HG03378 (cell line): Measurements from ENCODE around the gene PLXNA3.

Experiments
- ATAC-seq: cut with Tn5 transposase; IDR thresholded peaks from one replicate; pipeline ENCODE4 v1.9.1; 2021; ENCODE audit warnings: mild to moderate bottlenecking, moderate library complexity; ENCODE audit not compliant: unreplicated experiment

Gene PLXNA3

DNA sequence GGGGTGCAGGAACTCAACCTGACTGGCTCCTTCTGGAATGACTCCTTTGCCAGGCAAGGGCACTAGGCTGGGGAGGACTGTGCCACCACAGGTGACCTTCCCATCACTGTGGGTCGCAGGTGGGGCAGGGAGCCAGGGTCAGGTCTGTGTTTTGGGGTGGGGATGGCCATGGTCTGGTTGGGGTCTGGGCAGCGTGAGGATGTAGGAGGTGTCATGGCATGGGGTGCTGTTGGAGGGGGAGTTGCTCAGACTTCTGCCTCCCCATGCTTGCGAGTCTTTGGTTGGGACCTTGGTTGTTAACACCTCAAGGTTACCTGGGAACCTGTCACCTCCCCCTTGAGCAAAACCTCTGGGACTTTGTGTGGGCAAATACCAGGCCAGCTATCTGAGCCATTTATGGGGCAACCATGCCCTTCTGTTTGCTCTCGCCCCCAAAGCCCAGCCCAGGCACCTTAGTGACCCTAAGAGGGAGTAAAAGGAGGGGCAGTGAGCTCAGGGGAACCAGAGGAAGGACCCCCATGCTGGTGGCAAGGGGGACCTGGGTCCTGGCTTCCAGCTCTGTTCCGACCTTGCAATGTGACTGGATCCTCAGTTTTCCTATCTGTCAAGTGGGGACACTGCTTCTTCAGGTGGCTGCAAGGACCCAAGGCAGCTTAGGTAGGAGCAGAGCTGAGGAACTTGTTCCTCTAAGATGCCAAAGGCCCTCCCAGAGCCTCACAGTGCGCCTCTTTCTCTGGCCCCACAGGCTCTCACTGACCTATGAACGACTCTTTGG is 23.5 kb upstream of the PLXNA3 start:
- ATAC-seq: no peak

DNA sequence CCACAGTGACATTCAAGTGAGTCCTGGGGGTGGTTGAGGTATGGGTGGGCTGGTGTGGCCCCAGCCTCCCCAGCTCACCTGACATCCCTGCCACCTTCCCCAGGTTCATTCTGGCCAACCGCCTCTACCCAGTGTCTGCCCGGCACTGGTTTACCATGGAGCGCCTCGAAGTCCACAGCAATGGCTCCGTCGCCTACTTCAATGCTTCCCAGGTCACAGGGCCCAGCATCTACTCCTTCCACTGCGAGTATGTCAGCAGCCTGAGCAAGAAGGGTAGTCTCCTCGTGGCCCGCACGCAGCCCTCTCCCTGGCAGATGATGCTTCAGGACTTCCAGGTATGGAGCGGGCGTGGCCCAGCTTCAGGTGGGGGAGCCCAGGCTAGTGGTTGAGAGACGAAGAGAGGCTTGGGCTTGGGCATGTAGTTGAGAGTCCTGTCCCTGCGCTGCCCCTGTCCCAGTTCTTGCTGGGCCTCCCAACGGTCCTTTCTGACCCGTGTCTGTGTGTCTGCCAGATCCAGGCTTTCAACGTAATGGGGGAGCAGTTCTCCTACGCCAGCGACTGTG is 22.8 kb upstream of the PLXNA3 start:
- ATAC-seq: no peak

DNA sequence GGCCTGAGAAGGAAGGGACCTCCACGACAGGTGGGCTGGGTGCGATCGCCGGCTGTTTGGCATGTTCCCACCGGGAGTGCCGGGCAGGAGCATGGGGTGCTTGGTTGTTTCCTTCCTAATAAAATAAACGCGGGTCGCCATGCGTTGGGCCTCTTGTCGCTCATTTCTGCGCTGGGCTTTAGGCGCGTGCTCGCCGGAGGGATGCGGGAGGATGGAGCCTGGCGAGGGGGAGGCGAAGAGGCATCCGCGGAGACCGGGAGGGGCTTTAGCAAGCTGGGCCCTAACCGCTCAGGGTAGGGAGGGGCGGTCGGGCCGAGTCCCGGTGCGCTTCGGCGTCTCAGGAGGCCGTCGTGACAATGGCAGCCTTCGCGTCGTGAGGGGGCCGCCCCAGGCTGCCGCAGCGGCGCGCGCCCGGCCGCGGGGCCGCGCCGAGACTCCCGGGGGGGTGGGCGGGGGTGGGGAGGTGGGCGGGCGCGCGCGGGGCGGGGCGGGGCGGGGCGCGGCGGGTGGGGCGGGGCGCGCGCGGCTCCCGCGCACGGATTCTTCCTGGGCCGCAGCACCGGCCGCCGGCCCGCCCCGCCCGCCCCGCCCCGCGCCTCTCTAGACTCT is 21.6 kb upstream of the PLXNA3 start:
- ATAC-seq: no peak

DNA sequence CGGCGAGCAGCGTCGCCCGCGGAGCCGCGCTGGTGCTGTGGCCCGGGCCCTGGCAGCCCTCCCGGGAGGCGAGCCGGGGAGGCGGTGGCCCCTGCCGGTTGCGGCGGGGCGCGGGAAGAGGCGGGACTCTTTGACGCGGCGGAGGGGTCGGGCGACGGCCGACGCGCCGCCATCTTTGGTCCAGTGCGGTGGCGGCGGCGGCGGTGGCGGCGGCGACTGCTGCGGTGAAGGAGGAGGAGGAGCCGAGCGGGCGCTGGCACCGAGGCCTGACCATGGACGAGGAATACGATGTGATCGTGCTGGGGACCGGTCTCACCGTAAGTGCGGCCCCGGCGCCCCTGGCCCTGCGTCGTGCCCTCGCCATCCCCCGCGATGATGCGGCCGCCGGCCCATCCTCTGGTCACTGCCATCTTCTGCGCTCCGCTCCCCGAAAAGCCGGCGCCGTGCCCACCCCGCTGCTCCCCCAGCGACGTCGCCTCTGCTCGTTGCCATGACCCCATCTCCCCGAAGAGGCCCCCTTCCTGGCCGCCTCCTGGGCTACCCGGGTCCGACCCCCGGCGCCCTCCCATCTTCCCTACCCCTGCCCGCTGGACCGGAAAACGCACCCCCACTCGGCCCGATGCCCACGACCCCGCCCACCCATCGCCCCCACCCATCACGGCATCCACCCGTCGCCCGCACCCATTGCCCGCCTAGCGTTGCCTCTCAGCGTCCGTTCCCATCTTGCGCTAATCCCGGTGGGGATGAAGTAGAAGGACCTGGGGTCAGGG is 20.9 kb upstream of the PLXNA3 start, which contains the start of gene GDI1:
GDI1 (plus strand) TSS at position 172 of the 770 bp plus-strand sequence; CDS start at position 273, 101 bp downstream.
- ATAC-seq: no peak

DNA sequence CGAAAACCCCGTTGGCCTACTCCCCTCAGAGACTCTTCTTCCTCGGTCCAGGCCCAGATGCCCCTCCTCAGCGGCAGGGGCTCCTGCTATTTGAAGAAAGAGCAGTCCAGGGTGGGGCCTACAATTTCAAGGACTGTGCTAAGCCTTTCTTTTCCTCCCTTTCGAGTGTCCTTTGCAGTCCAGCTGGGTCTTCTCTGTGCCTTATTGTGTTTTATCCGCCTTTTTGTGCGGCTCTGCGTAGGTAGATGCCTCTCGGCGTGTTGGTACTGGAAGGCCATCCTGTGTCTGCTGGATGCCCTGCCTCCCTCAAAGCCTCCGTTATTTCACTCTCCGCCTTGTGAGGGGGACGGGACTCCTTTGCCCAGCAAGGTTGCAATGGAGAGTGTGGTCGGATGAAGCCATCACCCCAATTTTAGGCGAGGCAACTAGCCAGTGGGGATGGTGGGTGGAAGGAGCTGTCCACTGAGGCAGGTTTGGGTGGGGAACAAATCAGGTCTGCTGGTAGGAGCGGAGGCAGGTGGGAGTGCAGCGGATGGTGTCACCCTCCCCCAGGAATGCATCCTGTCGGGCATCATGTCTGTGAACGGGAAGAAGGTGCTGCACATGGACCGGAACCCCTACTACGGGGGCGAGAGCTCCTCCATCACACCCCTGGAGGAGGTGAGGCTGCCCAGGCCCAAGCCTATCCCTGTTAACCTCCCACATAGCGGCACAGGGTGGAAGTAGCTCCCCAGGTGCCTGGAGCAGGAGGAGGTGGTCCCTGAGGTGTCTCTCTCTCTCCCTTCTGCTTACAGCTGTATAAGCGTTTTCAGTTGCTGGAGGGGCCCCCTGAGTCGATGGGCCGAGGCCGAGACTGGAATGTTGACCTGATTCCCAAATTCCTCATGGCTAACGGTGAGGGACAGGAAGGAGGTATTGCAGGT is 19.8 kb upstream of the PLXNA3 start:
- ATAC-seq: no peak

DNA sequence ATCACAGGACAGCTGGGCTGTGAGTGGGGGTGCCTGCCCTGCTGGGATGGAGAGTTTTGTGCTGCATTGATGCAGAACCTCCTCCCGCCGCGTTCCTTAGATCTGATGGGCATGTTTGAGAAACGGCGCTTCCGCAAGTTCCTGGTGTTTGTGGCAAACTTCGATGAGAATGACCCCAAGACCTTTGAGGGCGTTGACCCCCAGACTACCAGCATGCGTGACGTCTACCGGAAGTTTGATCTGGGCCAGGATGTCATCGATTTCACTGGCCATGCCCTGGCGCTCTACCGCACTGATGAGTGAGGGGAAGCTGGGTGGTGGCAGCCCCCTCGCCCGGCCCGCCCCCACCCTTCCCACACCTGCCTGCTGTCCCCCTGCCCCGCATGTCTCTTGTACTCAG is 18.2 kb upstream of the PLXNA3 start:
- ATAC-seq: no peak

DNA sequence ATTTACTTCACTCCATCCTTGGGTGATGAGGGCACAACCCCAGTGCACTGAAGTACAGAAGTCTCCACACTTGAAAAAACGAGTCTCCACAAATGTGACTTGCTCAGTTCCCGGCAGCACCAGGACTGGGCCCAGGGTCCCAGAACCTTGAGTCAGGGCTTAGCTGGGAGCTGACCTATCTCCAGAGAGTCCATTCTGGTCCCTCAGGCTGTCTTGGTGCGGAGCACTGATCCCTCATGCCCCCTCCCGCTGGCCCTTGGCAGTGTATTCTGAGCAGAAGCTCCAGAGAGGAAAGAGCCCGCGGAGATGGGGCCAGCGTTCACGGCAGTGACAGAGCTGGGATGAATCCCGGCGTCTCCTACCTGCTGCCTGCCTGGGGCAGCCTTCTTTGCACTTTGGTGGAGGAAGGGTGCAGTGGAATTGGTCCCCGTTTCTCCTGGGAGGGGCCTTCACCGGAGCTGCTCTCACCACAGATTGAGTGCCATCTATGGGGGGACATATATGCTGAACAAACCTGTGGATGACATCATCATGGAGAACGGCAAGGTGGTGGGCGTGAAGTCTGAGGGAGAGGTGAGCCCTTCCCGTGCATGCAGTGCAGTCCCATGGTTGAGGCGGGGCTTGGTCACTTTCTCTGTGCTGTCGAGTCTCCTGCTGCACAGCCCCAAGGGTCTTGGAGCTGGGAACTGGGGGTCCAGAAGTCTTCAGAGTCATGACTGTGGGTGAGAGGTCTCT is 17.3 kb upstream of the PLXNA3 start:
- no peak for ATAC-seq

DNA sequence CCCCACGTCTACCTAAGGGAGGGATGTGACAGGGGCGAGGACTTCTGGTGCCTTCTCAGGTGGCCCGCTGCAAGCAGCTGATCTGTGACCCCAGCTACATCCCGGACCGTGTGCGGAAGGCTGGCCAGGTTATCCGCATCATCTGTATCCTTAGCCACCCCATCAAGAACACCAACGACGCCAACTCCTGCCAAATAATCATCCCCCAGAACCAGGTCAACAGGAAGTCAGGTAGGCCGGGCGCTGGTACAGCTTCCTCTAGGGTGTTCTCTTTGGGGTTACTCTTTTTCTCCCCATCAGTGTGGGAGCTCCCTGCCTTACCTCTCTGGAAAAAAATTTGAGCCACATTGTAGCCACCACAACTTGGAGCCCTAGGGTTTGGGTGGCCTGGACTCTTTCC is 16.5 kb upstream of the PLXNA3 start:
- ATAC-seq: no peak

DNA sequence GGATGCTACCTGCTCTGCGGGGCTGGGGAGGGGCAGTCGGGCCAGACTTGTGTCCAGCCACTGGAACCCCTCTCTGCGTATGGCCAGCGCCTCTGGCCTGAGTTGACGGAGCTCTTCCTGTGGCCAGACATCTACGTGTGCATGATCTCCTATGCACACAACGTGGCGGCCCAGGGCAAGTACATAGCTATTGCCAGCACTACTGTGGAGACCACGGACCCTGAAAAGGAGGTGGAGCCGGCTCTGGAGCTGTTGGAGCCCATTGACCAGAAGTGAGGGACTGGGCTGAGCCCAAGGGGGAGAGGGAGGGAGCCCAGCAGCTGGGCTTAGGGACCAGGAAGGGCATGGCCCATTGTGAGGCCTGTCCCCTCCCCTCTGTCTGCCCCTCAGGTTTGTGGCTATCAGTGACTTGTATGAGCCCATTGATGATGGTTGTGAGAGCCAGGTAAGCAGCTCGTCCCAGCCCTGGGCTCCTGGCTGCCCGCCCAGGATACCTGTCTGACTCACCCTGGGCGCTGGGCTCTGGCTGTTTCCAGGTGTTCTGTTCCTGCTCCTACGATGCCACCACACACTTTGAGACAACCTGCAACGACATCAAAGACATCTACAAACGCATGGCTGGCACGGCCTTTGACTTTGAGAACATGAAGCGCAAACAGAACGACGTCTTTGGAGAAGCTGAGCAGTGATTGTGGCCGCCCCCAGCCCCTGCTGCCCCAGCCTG is 15.9 kb upstream of the PLXNA3 start:
- ATAC-seq: no peak

DNA sequence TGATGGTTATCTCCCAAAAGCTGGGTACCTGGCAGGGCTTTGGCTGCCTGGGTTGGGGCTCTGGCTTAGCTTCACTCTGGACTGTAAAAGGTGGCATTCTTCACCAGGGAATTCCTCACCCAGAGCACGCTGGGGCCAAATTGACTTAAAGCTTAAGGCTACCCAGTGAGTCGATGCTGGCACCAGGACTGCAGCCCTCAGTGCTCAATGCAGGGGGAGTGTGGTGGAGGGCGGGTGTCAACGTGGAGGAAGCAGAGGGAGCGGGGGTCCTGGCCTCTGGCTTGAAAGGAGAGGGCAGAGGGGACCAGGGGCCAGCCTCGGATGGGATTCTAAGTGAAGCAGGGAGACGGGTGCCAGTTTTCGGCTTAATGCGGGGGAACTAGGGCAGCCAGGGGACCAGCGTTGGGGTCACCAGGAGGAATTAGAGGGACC is 14.6 kb upstream of the PLXNA3 start:
- ATAC-seq: no peak

DNA sequence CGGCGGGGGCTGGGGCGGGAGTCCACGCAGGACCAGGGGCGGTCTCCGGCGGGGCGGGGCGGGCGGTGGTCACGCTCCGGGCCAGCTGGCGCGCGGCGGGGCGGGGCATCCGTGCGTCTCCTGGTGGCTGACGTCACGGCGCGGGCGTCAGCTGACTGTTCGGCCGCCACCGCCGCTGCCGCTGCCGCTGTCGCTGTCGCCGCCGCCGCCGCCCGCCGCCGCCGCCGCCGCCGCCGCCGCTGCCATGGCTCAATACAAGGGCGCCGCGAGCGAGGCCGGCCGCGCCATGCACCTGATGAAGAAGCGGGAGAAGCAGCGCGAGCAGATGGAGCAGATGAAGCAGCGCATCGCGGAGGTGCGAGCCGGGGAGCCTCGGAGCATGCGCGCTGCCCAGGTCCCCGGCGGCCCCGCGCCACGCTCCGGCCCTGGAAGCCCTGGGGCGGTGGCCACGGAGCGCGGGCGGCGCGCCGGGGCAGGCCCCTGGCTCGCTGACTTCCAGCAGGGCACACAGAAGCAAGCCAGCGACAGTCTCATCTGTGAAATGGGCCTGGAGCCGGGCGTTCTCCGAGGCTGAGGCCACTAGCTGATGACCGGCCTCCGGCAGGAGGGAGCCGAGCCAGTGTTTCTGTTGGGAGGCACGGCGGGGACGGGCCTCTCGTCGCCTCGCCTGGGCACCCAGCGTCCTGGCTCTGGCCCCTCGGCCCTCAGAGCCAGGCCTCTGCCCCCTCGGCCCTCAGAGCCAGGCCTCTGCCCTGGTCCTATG is 13.9 kb upstream of the PLXNA3 start, which contains the start of gene FAM50A:
FAM50A (plus strand) TSS at position 150 of the 763 bp plus-strand sequence; CDS start at position 245, 95 bp downstream.
- peak; percentile 45 for ATAC-seq

DNA sequence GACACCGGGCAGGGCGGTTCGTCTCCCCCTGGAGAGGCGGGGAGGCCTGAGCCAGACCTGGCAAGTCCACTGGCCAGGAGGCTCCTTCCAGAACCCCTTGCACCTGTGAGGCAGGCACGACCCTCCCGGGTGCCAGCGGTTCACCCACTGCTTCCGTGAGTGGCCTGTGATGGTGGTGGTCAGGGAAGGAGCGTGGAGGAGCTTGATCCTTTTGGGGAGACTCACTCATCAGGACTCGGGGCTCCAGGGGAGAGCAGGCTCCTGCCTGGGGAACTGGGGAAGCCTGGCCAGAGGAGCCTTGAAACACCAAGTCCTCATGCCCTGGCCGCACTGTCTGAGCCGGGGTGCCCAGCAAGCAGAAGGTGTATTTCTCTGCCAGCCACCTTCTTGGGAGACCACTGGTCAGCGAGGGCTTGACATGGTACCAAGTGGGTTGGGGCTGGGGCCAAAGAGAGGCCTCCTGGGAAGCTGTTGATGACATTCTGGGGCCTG is 13.3 kb upstream of the PLXNA3 start:
- ATAC-seq: no peak

DNA sequence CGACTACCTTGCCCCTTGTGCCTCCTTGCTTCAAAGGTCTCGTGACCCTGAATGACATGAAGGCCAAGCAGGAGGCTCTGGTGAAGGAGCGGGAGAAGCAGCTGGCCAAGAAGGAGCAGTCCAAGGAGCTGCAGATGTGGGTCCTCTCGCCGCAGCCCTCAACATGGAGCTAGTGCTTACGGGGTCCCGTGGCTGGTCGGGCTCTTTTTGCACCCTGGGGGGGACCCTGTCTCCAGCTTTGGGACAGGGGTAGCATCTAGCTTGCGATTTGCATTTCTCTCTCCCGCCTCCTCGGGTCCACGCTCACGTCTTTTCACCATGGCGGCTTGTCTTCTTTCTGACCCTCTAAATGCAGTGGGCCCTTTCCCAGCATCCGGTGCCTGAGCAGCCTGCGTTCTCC is 12.3 kb upstream of the PLXNA3 start:
- ATAC-seq: no peak

DNA sequence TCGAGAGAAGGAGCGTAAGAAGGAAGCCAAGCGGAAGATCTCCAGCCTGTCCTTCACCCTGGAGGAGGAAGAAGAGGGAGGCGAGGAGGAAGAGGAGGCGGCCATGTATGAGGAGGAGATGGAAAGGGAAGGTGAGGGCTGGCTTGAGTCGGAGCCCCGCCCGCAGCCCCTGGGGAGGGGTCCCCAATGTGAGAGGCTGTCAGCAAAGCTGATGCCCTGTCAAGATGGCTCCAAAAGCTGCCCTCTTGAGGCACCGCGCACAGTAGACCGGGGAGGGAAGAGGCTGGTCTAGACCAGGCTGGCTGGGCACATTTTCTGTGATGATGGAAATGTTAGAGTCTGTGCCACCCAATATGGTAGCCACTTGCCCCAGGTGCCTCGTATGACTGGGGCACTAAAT is 11.7 kb upstream of the PLXNA3 start:
- ATAC-seq: no peak

DNA sequence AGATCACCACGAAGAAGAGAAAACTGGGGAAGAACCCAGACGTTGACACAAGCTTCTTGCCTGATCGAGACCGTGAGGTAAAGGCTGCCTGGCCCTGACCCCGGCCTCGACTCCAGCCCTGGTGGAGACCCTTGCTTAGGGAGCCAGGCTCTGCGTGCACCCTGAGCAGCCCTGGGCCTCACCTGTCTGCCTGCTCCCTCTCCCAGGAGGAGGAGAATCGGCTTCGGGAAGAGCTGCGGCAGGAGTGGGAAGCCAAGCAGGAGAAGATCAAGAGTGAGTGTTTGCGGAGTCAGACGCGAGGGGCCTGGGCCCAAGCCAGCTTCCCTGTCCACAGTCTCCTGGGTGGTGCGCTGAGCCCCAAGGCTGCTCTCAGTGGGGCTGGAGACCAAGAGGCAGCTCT is 9.6 kb upstream of the PLXNA3 start:
- ATAC-seq: no peak

DNA sequence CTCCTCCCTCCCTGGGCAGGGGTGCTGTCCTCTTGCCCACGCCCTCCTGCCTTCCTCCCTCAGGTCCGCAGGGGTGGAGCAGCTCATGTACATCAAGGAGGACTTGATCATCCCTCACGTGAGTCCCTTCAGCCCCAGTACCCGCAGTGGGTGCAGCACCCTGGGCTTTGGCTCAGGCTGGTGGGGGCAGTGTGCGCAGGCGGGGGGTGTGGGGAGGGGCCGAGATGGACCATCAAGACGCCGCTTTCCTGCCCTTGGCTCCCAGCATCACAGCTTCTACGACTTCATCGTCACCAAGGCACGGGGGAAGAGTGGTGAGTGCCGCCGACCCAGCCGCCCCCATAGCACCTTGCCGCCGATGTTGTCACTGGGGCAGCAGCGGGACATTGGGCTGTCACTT is 8.5 kb upstream of the PLXNA3 start:
- no peak for ATAC-seq

DNA sequence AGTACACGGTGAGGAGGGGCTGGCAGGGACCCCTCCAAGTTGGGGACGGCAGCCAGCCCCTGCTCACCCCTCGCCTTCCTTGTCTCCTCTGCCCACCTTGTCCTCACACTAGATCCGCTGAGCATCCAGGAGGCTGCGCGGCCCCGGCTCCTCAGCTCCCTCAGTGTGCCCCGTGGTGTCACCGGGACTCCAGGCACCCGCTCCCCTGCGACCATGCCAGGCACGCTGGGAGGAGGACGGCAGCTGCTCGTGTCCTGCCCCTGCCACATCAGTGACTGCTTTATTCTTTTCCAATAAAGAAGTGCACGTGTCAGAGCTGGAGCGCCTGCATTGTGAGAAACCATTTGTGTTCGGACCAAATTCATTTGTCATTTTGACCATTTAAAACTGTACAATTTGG is 7.8 kb upstream of the PLXNA3 start:
- ATAC-seq: no peak

DNA sequence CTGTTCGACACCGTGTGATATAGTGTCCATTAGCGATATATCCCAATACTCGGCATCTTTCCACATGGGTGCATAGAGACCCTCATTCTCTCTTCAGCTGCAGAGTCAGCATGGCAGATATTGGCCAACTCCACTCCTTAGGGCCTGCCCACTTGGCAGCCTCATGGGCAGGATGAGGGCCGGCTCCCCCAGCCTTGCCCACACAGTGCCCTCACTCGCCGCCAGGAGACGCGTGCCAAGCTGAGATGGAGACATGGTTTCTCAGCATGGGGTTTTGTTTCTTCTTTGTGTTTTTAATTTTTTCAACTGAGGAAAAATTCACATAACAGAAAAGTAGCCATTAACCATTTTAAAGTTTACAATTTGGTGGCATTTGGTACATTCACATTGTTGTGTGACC is 5.3 kb upstream of the PLXNA3 start:
- ATAC-seq: no peak
